GM12891 (cell line): ENCODE measurements around the gene CCBE1.

Experiments
- POLR2A ChIP-seq: IDR thresholded peaks from 2 replicates; pipeline ENCODE4 v1.6.1; 2011; ENCODE audit warnings: low read depth, low read length, control low read depth
- TAF1 ChIP-seq: IDR thresholded peaks from 2 replicates; pipeline ENCODE4 v1.6.1; 2011; ENCODE audit warnings: low read depth, low read length, control low read depth

DNA sequence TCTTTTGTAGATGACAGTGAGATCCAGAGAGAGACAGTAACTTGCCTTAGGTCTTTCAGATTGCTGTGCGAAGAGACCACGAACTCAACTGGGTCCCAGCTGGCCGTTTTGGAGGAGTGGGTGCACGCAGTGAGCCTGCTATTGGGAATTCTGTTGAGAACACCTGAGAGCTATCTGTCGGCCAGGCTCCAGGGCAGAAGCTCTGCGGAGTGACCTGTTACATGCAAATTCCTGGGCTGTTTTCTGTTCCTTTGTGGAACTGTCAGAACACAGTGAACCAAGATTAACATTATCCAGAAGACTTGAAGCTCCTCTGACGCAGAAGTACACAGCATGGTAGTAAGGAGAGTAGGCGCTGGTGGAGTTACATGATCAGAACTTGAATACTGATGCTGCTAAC lies 238.6 kb downstream of the CCBE1 start:
- TF ChIP-seq POLR2A, result no peak
- TF ChIP-seq TAF1, result no peak
